GM12864 (cell line): ENCODE measurements around the gene EI24.

ENCODE experiments used
- DNase-seq: peaks from one replicate; pipeline ENCODE4 v3.0.0-alpha.2; 2011; ENCODE audit warnings: low read depth
- H3K4me3 ChIP-seq: 2 replicates; pipeline ENCODE4 v1.5.1; 2011; ENCODE audit warnings: mild to moderate bottlenecking, low read depth, low read length, control low read depth
- CTCF ChIP-seq: IDR thresholded peaks from 2 replicates; pipeline ENCODE4 v1.5.1; 2011; ENCODE audit warnings: low read depth, mild to moderate bottlenecking, moderate library complexity, low read length, control low read depth, inconsistent platforms; ENCODE audit errors: missing control alignments

The EI24 gene

GRCh38 chr11:125605417-125605816, 36.1 kb downstream of the EI24 start:
- TF ChIP-seq CTCF = no peak
- no peak for DNase-seq
- H3K4me3 ChIP-seq = no peak overlapping the region

GRCh38 chr11:125609545-125609944, 40.3 kb downstream of the EI24 start:
- DNase-seq = no peak
- no peak overlapping the region for H3K4me3 ChIP-seq
- no peak for TF ChIP-seq CTCF

- DNase-seq = no peak
- no peak overlapping the region for H3K4me3 ChIP-seq
- TF ChIP-seq CTCF = no peak
Measured at GRCh38 chr11:125618383-125618782, 49.1 kb downstream of the EI24 start.

- DNase-seq = no peak
- no peak for TF ChIP-seq CTCF
- H3K4me3 ChIP-seq = no peak overlapping the region
Measured at GRCh38 chr11:125621995-125622394, 52.7 kb downstream of the EI24 start.

GRCh38 chr11:125623064-125623463, 53.8 kb downstream of the EI24 start:
- no peak overlapping the region for H3K4me3 ChIP-seq
- no peak for DNase-seq
- no peak for TF ChIP-seq CTCF

- peak within 1 kb of the TSS; percentile 92 for H3K4me3 ChIP-seq
- no peak for TF ChIP-seq CTCF
- no peak for DNase-seq
Measured at GRCh38 chr11:125624756-125625213, 55.5 kb downstream of the EI24 start, which contains the start of gene CHEK1. TSS of gene CHEK1 (plus strand) at chr11:125625163. CDS start at chr11:125626769, 1,606 bp downstream.

GRCh38 chr11:125625225-125625629, 56.0 kb downstream of the EI24 start:
- no peak for DNase-seq
- peak overlapping the region; percentile 92 for H3K4me3 ChIP-seq
- TF ChIP-seq CTCF = no peak
